Choroid plexus epithelial cell (primary cell): ENCODE measurements around the gene METTL17.
A peak's percentile ranks its signal among the peaks of the same experiment; 100 is the strongest.

Experiments
- DNase-seq: peaks from one replicate; pipeline ENCODE4 v3.0.0-alpha.2; 2010; ENCODE audit warnings: low read depth
- H3K4me3 ChIP-seq: 2 replicates; pipeline ENCODE4 v1.5.1; 2011; ENCODE audit warnings: low read depth, mild to moderate bottlenecking, control low read depth, low read length, moderate library complexity
- CTCF ChIP-seq: conservative IDR thresholded peaks from 2 replicates; pipeline ENCODE4 v1.5.1; 2011; ENCODE audit warnings: low read depth, mild to moderate bottlenecking, control low read depth, inconsistent platforms, low read length, moderate library complexity

METTL17 gene

GRCh38 chr14:21020977-21021545 is 31.3 kb downstream of the METTL17 start:
- no peak overlapping the region for H3K4me3 ChIP-seq
- TF ChIP-seq CTCF: no peak
- no peak for DNase-seq

- H3K4me3 ChIP-seq: no peak overlapping the region
- TF ChIP-seq CTCF: no peak
- no peak for DNase-seq
Measured at GRCh38 chr14:21022686-21023085, 32.9 kb downstream of the METTL17 start.

GRCh38 chr14:21023174-21023573 is 33.4 kb downstream of the METTL17 start:
- H3K4me3 ChIP-seq: no peak overlapping the region
- DNase-seq: no peak
- no peak for TF ChIP-seq CTCF

- peak overlapping the region; percentile 60 for H3K4me3 ChIP-seq
- TF ChIP-seq CTCF: no peak
- DNase-seq: no peak
Measured at GRCh38 chr14:21023817-21024584, 34.2 kb downstream of the METTL17 start.

- peak within 1 kb of the TSS; percentile 60 for H3K4me3 ChIP-seq
- TF ChIP-seq CTCF: no peak
- DNase-seq: peak; percentile 32
Measured at GRCh38 chr14:21024585-21025370, 35.0 kb downstream of the METTL17 start, which contains the start of gene NDRG2. Gene NDRG2 (minus strand): TSS chr14:21025061. CDS start chr14:21023315, 1,746 bp downstream.

GRCh38 chr14:21025371-21026273 is 35.8 kb downstream of the METTL17 start:
- peak; percentile 21 for DNase-seq
- TF ChIP-seq CTCF: no peak
- H3K4me3 ChIP-seq: peak overlapping the region; percentile 60
